HG02852 (cell line): Measurements from ENCODE around the gene DGCR2.
"Not testable (repeated sequence)": the region's sequence is repeated elsewhere in the genome, so short reads cannot be mapped to it uniquely, and the experiment has no call there.

Experiments used
- ATAC-seq: cut with Tn5 transposase; IDR thresholded peaks from one replicate; pipeline ENCODE4 v1.9.1; 2021; ENCODE audit warnings: mild to moderate bottlenecking, moderate library complexity; ENCODE audit not compliant: unreplicated experiment

The DGCR2 gene

GRCh38 chr22:19062139-19062942 is 59.9 kb downstream of the DGCR2 start:
- ATAC-seq = no peak

- no peak for ATAC-seq
Observed at GRCh38 chr22:19061471-19062138, 60.6 kb downstream of the DGCR2 start.

- no peak for ATAC-seq
Observed at GRCh38 chr22:19060356-19061009, 61.7 kb downstream of the DGCR2 start.

GRCh38 chr22:19059481-19060278 is 62.5 kb downstream of the DGCR2 start:
- ATAC-seq = no peak

- ATAC-seq = no peak
Observed at GRCh38 chr22:19058713-19059451, 63.3 kb downstream of the DGCR2 start.

GRCh38 chr22:19057999-19058491 is 64.2 kb downstream of the DGCR2 start:
- no peak for ATAC-seq

- ATAC-seq = no peak
Observed at GRCh38 chr22:19057539-19057938, 64.7 kb downstream of the DGCR2 start.

- no peak for ATAC-seq
Observed at GRCh38 chr22:19056951-19057401, 65.2 kb downstream of the DGCR2 start.

GRCh38 chr22:19055801-19056200 is 66.4 kb downstream of the DGCR2 start:
- ATAC-seq = no peak

GRCh38 chr22:19052941-19053541 is 69.2 kb downstream of the DGCR2 start:
- ATAC-seq = no peak

- ATAC-seq = no peak
Observed at GRCh38 chr22:19051381-19052072, 70.7 kb downstream of the DGCR2 start.

GRCh38 chr22:19050847-19051246 is 71.4 kb downstream of the DGCR2 start:
- not testable (repeated sequence) for ATAC-seq

GRCh38 chr22:19050117-19050516 is 72.1 kb downstream of the DGCR2 start:
- ATAC-seq = no peak

GRCh38 chr22:19048531-19048930 is 73.7 kb downstream of the DGCR2 start:
- no peak for ATAC-seq

- no peak for ATAC-seq
Observed at GRCh38 chr22:19047993-19048392, 74.2 kb downstream of the DGCR2 start.

- no peak for ATAC-seq
Observed at GRCh38 chr22:19046719-19047609, 75.2 kb downstream of the DGCR2 start.

GRCh38 chr22:19046287-19046686 is 75.9 kb downstream of the DGCR2 start:
- ATAC-seq = no peak

- ATAC-seq = no peak
Observed at GRCh38 chr22:19045094-19045493, 77.1 kb downstream of the DGCR2 start.
